ENCODE measurements around the gene DIO3.

The DIO3 gene

DNA sequence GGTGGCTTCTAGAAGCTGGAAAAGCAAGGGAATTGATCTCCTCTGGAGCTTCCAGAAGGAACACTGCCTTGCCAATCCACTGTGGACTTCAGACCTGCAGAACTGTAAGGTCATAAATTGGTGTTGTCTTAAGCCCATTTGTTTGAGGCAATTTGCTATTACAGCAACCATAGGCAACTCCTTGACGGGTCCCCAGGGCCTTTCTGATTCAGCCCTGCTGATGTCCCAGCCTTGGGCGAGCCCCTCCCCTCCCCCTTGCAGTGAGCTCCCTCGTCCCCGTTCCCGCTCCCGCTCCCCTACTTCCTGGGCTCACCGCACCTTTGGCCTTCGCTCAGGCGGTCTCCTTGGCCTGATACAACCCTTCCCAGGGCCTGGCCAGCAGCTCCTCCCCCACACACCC is 18.9 kb upstream of the DIO3 start (continued):
- TF ChIP-seq, protein P1, sequence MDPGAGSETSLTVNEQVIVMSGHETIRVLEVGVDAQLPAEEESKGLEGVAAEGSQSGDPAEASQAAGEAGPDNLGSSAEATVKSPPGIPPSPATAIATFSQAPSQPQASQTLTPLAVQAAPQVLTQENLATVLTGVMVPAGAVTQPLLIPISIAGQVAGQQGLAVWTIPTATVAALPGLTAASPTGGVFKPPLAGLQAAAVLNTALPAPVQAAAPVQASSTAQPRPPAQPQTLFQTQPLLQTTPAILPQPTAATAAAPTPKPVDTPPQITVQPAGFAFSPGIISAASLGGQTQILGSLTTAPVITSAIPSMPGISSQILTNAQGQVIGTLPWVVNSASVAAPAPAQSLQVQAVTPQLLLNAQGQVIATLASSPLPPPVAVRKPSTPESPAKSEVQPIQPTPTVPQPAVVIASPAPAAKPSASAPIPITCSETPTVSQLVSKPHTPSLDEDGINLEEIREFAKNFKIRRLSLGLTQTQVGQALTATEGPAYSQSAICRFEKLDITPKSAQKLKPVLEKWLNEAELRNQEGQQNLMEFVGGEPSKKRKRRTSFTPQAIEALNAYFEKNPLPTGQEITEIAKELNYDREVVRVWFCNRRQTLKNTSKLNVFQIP (CRISPR knock-in tag; IDR thresholded peaks at IDR 0.05; ENCODE audit: borderline replicate concordance, low read depth), result no peak
- TF ChIP-seq ISL1 (CRISPR knock-in tag; IDR thresholded peaks at IDR 0.05), result no peak
- no peak for TF ChIP-seq ZFP30 (CRISPR knock-in tag; IDR thresholded peaks at IDR 0.05)
- no peak for TF ChIP-seq TCF4 (CRISPR knock-in tag; IDR thresholded peaks at IDR 0.05; ENCODE audit: borderline replicate concordance)

DNA sequence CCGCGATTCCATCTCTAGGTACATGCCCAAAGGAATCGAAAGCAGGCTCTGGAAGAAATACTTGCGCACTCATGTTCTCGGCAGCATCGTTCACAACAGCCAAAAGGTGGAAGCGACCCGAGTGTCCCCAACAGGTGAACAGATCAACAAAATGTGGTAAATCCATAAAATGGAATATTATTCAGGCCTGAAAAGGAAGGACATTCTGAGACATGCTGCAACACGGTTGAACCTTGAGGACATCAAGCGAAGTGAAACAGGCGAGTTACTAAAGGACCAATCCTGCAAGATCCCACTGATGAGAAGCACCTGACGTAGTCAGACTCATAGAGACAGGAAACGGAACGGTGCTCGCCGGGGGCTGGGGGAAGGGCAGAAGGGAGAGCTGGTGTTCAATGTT is 17.5 kb upstream of the DIO3 start:
- no peak for TF ChIP-seq CSDC2 (CRISPR knock-in tag; IDR thresholded peaks at IDR 0.05)
- peak; percentile 74 for TF ChIP-seq ZNF8 (CRISPR knock-in tag; IDR thresholded peaks at IDR 0.05)

DNA sequence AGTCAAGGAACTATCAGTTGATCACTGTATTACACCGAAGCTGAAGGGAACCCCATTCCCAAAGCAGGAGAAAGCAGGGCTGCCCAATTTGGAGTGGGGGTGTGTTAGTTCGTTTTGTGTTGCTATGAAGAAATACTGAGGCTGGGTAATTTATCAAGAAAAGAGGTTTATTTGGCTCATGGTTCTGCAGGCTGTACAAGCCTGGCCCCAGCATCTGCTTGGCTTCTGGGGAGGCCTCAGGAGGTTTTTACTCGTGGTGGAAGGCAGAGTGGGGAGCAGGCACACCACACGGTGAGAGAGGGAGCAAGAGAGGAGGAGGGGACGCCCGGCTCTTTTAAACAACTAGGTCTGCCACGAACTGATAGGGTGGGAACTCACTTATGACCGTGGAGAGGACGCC is 16.7 kb upstream of the DIO3 start:
- ATAC-seq, result no peak
- TF ChIP-seq, protein P2, sequence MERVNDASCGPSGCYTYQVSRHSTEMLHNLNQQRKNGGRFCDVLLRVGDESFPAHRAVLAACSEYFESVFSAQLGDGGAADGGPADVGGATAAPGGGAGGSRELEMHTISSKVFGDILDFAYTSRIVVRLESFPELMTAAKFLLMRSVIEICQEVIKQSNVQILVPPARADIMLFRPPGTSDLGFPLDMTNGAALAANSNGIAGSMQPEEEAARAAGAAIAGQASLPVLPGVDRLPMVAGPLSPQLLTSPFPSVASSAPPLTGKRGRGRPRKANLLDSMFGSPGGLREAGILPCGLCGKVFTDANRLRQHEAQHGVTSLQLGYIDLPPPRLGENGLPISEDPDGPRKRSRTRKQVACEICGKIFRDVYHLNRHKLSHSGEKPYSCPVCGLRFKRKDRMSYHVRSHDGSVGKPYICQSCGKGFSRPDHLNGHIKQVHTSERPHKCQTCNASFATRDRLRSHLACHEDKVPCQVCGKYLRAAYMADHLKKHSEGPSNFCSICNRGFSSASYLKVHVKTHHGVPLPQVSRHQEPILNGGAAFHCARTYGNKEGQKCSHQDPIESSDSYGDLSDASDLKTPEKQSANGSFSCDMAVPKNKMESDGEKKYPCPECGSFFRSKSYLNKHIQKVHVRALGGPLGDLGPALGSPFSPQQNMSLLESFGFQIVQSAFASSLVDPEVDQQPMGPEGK (CRISPR knock-in tag; IDR thresholded peaks at IDR 0.05; ENCODE audit: borderline replicate concordance), result no peak
- TF ChIP-seq GLIS3 (CRISPR knock-in tag; IDR thresholded peaks at IDR 0.05) (no peak), ESRRG (CRISPR knock-in tag; IDR thresholded peaks at IDR 0.05) (no peak), ZNF70 (CRISPR knock-in tag; IDR thresholded peaks at IDR 0.05) (no peak), TOX (CRISPR knock-in tag; IDR thresholded peaks at IDR 0.05; ENCODE audit: borderline replicate concordance) (no peak), RARB (CRISPR knock-in tag; IDR thresholded peaks at IDR 0.05) (no peak), ZC3H10 (CRISPR knock-in tag; IDR thresholded peaks at IDR 0.05) (no peak), ZNF8 (CRISPR knock-in tag; IDR thresholded peaks at IDR 0.05) (no peak), TCF4 (CRISPR knock-in tag; IDR thresholded peaks at IDR 0.05; ENCODE audit: borderline replicate concordance) (no peak), ZNF565 (CRISPR knock-in tag; conservative IDR thresholded peaks at IDR 0.05; ENCODE audit: low read depth) (no peak), PPARA (CRISPR knock-in tag; IDR thresholded peaks at IDR 0.05; ENCODE audit: borderline replicate concordance) (no peak)
- TF ChIP-seq, protein P3, sequence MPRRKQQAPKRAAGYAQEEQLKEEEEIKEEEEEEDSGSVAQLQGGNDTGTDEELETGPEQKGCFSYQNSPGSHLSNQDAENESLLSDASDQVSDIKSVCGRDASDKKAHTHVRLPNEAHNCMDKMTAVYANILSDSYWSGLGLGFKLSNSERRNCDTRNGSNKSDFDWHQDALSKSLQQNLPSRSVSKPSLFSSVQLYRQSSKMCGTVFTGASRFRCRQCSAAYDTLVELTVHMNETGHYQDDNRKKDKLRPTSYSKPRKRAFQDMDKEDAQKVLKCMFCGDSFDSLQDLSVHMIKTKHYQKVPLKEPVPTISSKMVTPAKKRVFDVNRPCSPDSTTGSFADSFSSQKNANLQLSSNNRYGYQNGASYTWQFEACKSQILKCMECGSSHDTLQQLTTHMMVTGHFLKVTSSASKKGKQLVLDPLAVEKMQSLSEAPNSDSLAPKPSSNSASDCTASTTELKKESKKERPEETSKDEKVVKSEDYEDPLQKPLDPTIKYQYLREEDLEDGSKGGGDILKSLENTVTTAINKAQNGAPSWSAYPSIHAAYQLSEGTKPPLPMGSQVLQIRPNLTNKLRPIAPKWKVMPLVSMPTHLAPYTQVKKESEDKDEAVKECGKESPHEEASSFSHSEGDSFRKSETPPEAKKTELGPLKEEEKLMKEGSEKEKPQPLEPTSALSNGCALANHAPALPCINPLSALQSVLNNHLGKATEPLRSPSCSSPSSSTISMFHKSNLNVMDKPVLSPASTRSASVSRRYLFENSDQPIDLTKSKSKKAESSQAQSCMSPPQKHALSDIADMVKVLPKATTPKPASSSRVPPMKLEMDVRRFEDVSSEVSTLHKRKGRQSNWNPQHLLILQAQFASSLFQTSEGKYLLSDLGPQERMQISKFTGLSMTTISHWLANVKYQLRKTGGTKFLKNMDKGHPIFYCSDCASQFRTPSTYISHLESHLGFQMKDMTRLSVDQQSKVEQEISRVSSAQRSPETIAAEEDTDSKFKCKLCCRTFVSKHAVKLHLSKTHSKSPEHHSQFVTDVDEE (CRISPR knock-in tag; IDR thresholded peaks at IDR 0.05), result no peak
- TF ChIP-seq, protein P4, sequence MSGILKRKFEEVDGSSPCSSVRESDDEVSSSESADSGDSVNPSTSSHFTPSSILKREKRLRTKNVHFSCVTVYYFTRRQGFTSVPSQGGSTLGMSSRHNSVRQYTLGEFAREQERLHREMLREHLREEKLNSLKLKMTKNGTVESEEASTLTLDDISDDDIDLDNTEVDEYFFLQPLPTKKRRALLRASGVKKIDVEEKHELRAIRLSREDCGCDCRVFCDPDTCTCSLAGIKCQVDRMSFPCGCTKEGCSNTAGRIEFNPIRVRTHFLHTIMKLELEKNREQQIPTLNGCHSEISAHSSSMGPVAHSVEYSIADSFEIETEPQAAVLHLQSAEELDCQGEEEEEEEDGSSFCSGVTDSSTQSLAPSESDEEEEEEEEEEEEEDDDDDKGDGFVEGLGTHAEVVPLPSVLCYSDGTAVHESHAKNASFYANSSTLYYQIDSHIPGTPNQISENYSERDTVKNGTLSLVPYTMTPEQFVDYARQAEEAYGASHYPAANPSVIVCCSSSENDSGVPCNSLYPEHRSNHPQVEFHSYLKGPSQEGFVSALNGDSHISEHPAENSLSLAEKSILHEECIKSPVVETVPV (CRISPR knock-in tag; IDR thresholded peaks at IDR 0.05), result no peak
- TF ChIP-seq, protein P1 (CRISPR knock-in tag; IDR thresholded peaks at IDR 0.05; ENCODE audit: borderline replicate concordance, low read depth), result no peak

More for the DNA sequence above, 17.5 kb upstream of the DIO3 start:
- ATAC-seq, result no peak

DNA sequence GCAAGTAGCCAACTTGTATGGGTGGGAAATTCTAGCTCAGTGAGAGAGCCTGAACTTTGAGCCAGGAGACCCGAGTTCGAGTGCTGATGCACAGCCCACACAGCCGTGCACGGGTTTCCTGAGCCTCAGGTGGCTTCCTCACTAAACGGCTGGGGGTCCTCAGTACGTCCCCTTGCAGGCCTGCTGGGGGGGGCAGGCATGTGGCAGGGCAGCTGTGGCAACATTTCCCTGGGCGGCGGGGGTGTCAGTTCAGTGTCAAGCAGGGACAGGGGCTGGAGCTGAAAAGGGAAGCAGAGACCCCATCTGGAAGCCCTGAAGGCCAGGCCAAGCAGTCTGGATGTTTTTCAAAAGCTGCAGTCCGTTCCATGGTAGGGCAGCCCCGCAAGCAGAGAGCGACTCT is 14.6 kb upstream of the DIO3 start:
- ATAC-seq, result no peak
- TF ChIP-seq ZFP30 (CRISPR knock-in tag; IDR thresholded peaks at IDR 0.05) (no peak), ZNF70 (CRISPR knock-in tag; IDR thresholded peaks at IDR 0.05) (no peak), ZNF8 (CRISPR knock-in tag; IDR thresholded peaks at IDR 0.05) (no peak), PPARA (CRISPR knock-in tag; IDR thresholded peaks at IDR 0.05; ENCODE audit: borderline replicate concordance) (no peak), TCF4 (CRISPR knock-in tag; IDR thresholded peaks at IDR 0.05; ENCODE audit: borderline replicate concordance) (no peak), CSDC2 (CRISPR knock-in tag; IDR thresholded peaks at IDR 0.05) (no peak), ESRRG (CRISPR knock-in tag; IDR thresholded peaks at IDR 0.05) (no peak), RARB (CRISPR knock-in tag; IDR thresholded peaks at IDR 0.05) (no peak), TOX (CRISPR knock-in tag; IDR thresholded peaks at IDR 0.05; ENCODE audit: borderline replicate concordance) (no peak), ARNTL (CRISPR knock-in tag; IDR thresholded peaks at IDR 0.05; ENCODE audit: borderline replicate concordance, low read depth) (no peak)
- TF ChIP-seq, protein P5, sequence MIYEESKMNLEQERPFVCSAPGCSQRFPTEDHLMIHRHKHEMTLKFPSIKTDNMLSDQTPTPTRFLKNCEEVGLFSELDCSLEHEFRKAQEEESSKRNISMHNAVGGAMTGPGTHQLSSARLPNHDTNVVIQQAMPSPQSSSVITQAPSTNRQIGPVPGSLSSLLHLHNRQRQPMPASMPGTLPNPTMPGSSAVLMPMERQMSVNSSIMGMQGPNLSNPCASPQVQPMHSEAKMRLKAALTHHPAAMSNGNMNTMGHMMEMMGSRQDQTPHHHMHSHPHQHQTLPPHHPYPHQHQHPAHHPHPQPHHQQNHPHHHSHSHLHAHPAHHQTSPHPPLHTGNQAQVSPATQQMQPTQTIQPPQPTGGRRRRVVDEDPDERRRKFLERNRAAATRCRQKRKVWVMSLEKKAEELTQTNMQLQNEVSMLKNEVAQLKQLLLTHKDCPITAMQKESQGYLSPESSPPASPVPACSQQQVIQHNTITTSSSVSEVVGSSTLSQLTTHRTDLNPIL (CRISPR knock-in tag; IDR thresholded peaks at IDR 0.05; ENCODE audit: low read depth), result no peak
- TF ChIP-seq, protein P1 (CRISPR knock-in tag; IDR thresholded peaks at IDR 0.05; ENCODE audit: borderline replicate concordance, low read depth), result no peak
- TF ChIP-seq, protein P4 (CRISPR knock-in tag; IDR thresholded peaks at IDR 0.05), result no peak

Measured in SK-N-SH treated with all-trans-retinoic acid at 6 μM for 48 hours (cell line).